Caco-2 (cell line): Measurements from ENCODE around the gene DPY30. TPM values are rescaled to one million over a fixed set of nuclear protein-coding genes. Genes with fewer than 3 reads are reported as not detected.

Experiments used
- BruUV-seq: library from RNA; stranded (reverse); fragments of 400-500 nt; replicated peaks from 2 replicates; lab custom pipeline; 2021; lab: Mats Ljungman, UMichigan
- CTCF ChIA-PET: fragments of 300-600 bp; sonication (Branson Sonifier 250); formaldehyde crosslinking; loops from one replicate; lab custom pipeline; 2022; ENCODE audit warnings: antibody characterized with exemption; lab: Charles Lee
- POLR2A ChIA-PET: fragments of 300-600 bp; sonication (Branson Sonifier 250); formaldehyde crosslinking; loops from one replicate; lab custom pipeline; 2022; ENCODE audit warnings: antibody characterized with exemption; lab: Charles Lee
- DNase-seq, 2 experiments: peaks; one replicate each; pipeline versions ENCODE4 v3.0.0 to v3.0.0-alpha.2; 2020 to 2022
- H3K27me3 ChIP-seq: replicated peaks from 2 replicates; pipeline ENCODE4 v1.6.0; 2011; ENCODE audit warnings: low read length; ENCODE audit not compliant: control insufficient read depth, insufficient read depth
- H3K36me3 ChIP-seq: 2 replicates; pipeline ENCODE4 v1.5.1; 2011; ENCODE audit warnings: low read length; ENCODE audit not compliant: control insufficient read depth, insufficient read depth
- H3K4me1 ChIP-seq: fragments of 250-450 bp; sonication (Bioruptor Pico); 2 replicates; pipeline ENCODE4 v1.5.1; 2020; ENCODE audit warnings: mild to moderate bottlenecking
- H3K4me3 ChIP-seq: 2 replicates; pipeline ENCODE4 v1.5.1; 2011; ENCODE audit warnings: low read depth, mild to moderate bottlenecking, control low read depth, low read length
- H3K9me3 ChIP-seq: fragments of 250-450 bp; sonication (Bioruptor Pico); 2 replicates; pipeline ENCODE4 v1.5.1; 2020; ENCODE audit warnings: mild to moderate bottlenecking, moderate library complexity
- H3K27ac Mint-ChIP-seq: one replicate; pipeline ENCODE4 v1.8.0; 2022; ENCODE audit warnings: mixed read lengths; ENCODE audit not compliant: unreplicated experiment
- H3K27me3 Mint-ChIP-seq: one replicate; pipeline ENCODE4 v1.8.0; 2022; ENCODE audit warnings: mixed read lengths; ENCODE audit not compliant: insufficient read depth, unreplicated experiment
- H3K36me3 Mint-ChIP-seq: one replicate; pipeline ENCODE4 v1.8.0; 2022; ENCODE audit warnings: mild to moderate bottlenecking, mixed read lengths; ENCODE audit not compliant: insufficient read depth, unreplicated experiment
- H3K4me1 Mint-ChIP-seq: one replicate; pipeline ENCODE4 v1.8.0; 2022; ENCODE audit warnings: low read depth, mixed read lengths; ENCODE audit not compliant: unreplicated experiment
- H3K4me3 Mint-ChIP-seq: one replicate; pipeline ENCODE4 v1.8.0; 2022; ENCODE audit warnings: mild to moderate bottlenecking, moderate library complexity, mixed read lengths; ENCODE audit not compliant: unreplicated experiment
- H3K9me3 Mint-ChIP-seq: one replicate; pipeline ENCODE4 v1.8.0; 2022; ENCODE audit warnings: mixed read lengths; ENCODE audit not compliant: unreplicated experiment
- CTCF ChIP-seq, 2 experiments: fragments of 200-600 bp in 1 of 2; IDR thresholded peaks; 1 replicate in 1 of 2; 2 replicates in 1 of 2; pipeline versions ENCODE4 v1.5.1 to v1.8.0; 2011 to 2022; ENCODE audit warnings: antibody characterized with exemption in 1 of 2, control low read depth in 1 of 2, inconsistent platforms in 1 of 2, low read depth in 1 of 2, low read length in 1 of 2, mild to moderate bottlenecking in 1 of 2, moderate library complexity in 1 of 2; ENCODE audit not compliant: insufficient read depth in 1 of 2, severe bottlenecking in 1 of 2, unreplicated experiment in 1 of 2
- intact Hi-C: fragments of 100-400 bp; cut with micrococcal nuclease; formaldehyde crosslinking; loops from one replicate; pipeline ENCODE4 v1.10.0; 2022; ENCODE audit not compliant: unreplicated experiment
- total RNA-seq: library from RNA; stranded (reverse); gene quantifications from 2 replicates; pipeline ENCODE4 v1.2.3, GENCODE V29; 2022

Gene DPY30
- total RNA-seq, 1 experiment from 2014 or later, result 136 TPM

- Mint-ChIP-seq H3K36me3 (peaks cover 28% of the 10 kb centered on the region), H3K27me3 (no peaks in the 10 kb centered on the region), H3K4me3 (peak overlapping the region; percentile 91), H3K4me1 (peaks cover 34% of the 10 kb centered on the region), H3K9me3 (no peaks in the 10 kb centered on the region), H3K27ac (peak overlapping the region; percentile 83)
- intact Hi-C loops, result loop anchor here (1.0 to 2.0 kb wide), 3 partner anchors 29 to 123 kb away; partner anchors contain the start of gene DPY30
- Histone ChIP-seq H3K4me1 (peaks cover 37% of the 10 kb centered on the region), H3K4me3 (peak overlapping the region; percentile 95), H3K36me3 (no peaks in the 10 kb centered on the region), H3K9me3 (no peaks in the 10 kb centered on the region), H3K27me3 (no peaks in the 10 kb centered on the region)
- POLR2A ChIA-PET, result interaction anchor here (0.6 kb wide), 1 partner anchor 54 kb away, joined by 4 read pairs; the partner anchor contains the start of gene SPAST
- CTCF ChIA-PET, result interaction anchor here (1.2 kb wide), 1 partner anchor 30 kb away, joined by 4 read pairs; the partner anchor contains the start of gene DPY30
- BruUV-seq, result no TSS peak
- no peak for TF ChIP-seq CTCF (IDR thresholded peaks at IDR 0.05; ENCODE audit: insufficient read depth in 1 of 2, low read depth in 1 of 2, low read length in 1 of 2, severe bottlenecking in 1 of 2, unreplicated experiment in 1 of 2)
- DNase-seq, result peak; percentile 44 to 53
Measured at GRCh38 chr2:32009516-32010256, 29.9 kb downstream of the DPY30 start.

DNA sequence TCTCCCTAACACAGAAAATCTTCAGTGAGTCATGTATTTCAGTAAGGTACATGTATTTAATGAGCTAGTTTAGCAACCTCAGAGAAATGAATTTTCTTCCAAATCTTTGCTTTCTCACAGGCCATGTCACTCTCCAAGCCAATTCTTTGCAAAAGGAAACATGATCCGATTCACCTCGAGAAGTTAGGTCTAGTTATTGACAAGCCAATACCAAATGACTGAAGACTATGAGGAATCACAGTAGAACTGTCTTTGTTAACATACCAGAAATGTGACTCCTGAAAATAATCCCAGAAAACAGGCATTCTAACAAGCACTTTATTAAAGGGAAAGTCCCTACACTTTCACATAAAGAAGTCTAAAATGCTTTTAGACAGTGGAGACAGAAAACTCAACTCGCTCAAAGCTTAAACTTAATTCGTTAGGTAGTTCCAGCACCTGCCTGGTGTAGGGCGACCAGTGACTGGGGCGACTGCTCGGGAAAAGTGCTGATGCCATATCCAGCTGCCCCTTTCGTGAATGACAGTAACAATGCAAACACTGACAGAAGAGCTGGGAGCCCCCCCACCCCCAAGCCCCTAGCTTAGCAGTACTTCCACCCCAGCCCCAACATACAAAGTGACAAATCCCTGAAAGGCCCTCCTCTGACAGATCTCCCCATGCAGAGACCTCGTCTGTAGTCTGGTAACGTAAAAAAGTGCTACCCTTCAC is 30.6 kb downstream of the DPY30 start:
- Mint-ChIP-seq H3K9me3 (no peaks in the 10 kb centered on the region), H3K36me3 (peaks cover 22% of the 10 kb centered on the region), H3K4me1 (peaks cover 34% of the 10 kb centered on the region), H3K27ac (peak overlapping the region; percentile 83), H3K27me3 (no peaks in the 10 kb centered on the region), H3K4me3 (peak overlapping the region; percentile 91)
- Histone ChIP-seq H3K9me3 (no peaks in the 10 kb centered on the region), H3K4me1 (peaks cover 37% of the 10 kb centered on the region), H3K36me3 (no peaks in the 10 kb centered on the region), H3K4me3 (peak overlapping the region; percentile 95), H3K27me3 (no peaks in the 10 kb centered on the region)
- intact Hi-C loops, result loop anchor here (1.0 to 2.0 kb wide), 2 partner anchors 61 to 122 kb away; no protein-coding TSS in a partner anchor
- no peak for TF ChIP-seq CTCF (IDR thresholded peaks at IDR 0.05; ENCODE audit: insufficient read depth in 1 of 2, low read depth in 1 of 2, low read length in 1 of 2, severe bottlenecking in 1 of 2, unreplicated experiment in 1 of 2)
- DNase-seq, result peak in 1 of 2 experiments; percentile 25
- CTCF ChIA-PET, result interaction anchor here (1.2 kb wide), 1 partner anchor 31 kb away, joined by 4 read pairs; the partner anchor contains the start of gene DPY30
- TSS peak; percentile 51 for BruUV-seq
- POLR2A ChIA-PET, result interaction anchor here (0.6 to 1.2 kb wide), 4 partner anchors 31 to 157 kb away, joined by 3 to 5 read pairs (median 4); partner anchors contain the start of genes DPY30, SLC30A6 and SPAST

DNA sequence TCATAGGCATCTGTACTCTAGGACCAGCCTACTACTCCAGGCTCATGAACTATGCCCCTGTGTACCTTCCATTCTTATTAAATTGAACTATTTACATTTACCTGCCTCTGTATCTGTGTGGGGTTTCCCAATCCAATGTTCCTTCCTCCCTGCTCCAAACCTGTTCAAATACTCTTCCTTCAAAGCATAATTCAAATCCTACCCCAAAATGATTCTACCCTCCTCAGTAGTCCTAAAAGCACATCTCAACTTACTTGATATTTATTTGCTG is 32.5 kb downstream of the DPY30 start:
- H3K4me1 ChIP-seq, result peaks cover 52% of the 10 kb centered on the region
- POLR2A ChIA-PET, result no interaction called here
- no peak overlapping the region for H3K4me3 ChIP-seq
- no peak for TF ChIP-seq CTCF (IDR thresholded peaks at IDR 0.05; ENCODE audit: insufficient read depth in 1 of 2, low read depth in 1 of 2, low read length in 1 of 2, severe bottlenecking in 1 of 2, unreplicated experiment in 1 of 2)
- H3K27ac Mint-ChIP-seq, result no peak overlapping the region
- H3K9me3 Mint-ChIP-seq, result no peaks in the 10 kb centered on the region
- no peak for DNase-seq
- H3K36me3 ChIP-seq, result no peaks in the 10 kb centered on the region
- BruUV-seq, result no TSS peak
- intact Hi-C loops, result no loop called here
- H3K36me3 Mint-ChIP-seq, result peaks cover 22% of the 10 kb centered on the region
- no peaks in the 10 kb centered on the region for H3K27me3 Mint-ChIP-seq
- CTCF ChIA-PET, result no interaction called here
- H3K4me3 Mint-ChIP-seq, result no peak overlapping the region
- peaks cover 31% of the 10 kb centered on the region for H3K4me1 Mint-ChIP-seq
- no peaks in the 10 kb centered on the region for H3K9me3 ChIP-seq
- no peaks in the 10 kb centered on the region for H3K27me3 ChIP-seq
